K562 (cell line): ENCODE results near the gene FOXP3. TPM values are rescaled to one million over a fixed set of nuclear protein-coding genes. Genes with fewer than 3 reads are reported as not detected.

Source experiments
- ELF2 ChIP-seq: fragments of 250-450 bp; sonication (Bioruptor Pico); IDR thresholded peaks from 2 replicates; pipeline ENCODE4 v1.5.0; 2021; ENCODE audit warnings: mild to moderate bottlenecking
- FOS ChIP-seq: IDR thresholded peaks from 3 replicates; pipeline ENCODE4 v1.6.1; 2011; ENCODE audit not compliant: insufficient read length; ENCODE audit errors: extremely low read depth
- FOXP1 ChIP-seq: sonication (generic); formaldehyde crosslinking; IDR thresholded peaks from 2 replicates; pipeline ENCODE4 v1.8.0; 2022; ENCODE audit warnings: mild to moderate bottlenecking, missing genetic modification reagents
- HMGN3 ChIP-seq: IDR thresholded peaks from 2 replicates; pipeline ENCODE4 v1.6.1; 2011; ENCODE audit warnings: borderline replicate concordance, low read depth, mild to moderate bottlenecking, mixed read lengths, low read length; ENCODE audit not compliant: insufficient read length; ENCODE audit errors: extremely low read depth
- HNRNPL ChIP-seq: fragments of 200-400 bp; formaldehyde crosslinking; IDR thresholded peaks from 2 replicates; pipeline ENCODE4 v1.6.1; 2017; ENCODE audit warnings: low read depth, mild to moderate bottlenecking, low read length
- KAT7 ChIP-seq: sonication (generic); formaldehyde crosslinking; IDR thresholded peaks from 2 replicates; pipeline ENCODE4 v1.8.0; 2022; ENCODE audit warnings: missing genetic modification reagents, mild to moderate bottlenecking, borderline replicate concordance
- KLF10 ChIP-seq: fragments of 250-450 bp; sonication (Bioruptor Pico); IDR thresholded peaks from 2 replicates; pipeline ENCODE4 v1.6.1; 2021; ENCODE audit warnings: matching md5 sums
- LARP7 ChIP-seq: fragments of 450-650 bp; IDR thresholded peaks from 2 replicates; pipeline ENCODE4 v1.6.1; 2016
- MIER1 ChIP-seq: fragments of 450-650 bp; IDR thresholded peaks from 2 replicates; pipeline ENCODE4 v1.6.1; 2016; ENCODE audit warnings: antibody characterized with exemption, mild to moderate bottlenecking, low read depth
- NELFE ChIP-seq: IDR thresholded peaks from 2 replicates; pipeline ENCODE4 v1.6.1; 2011; ENCODE audit warnings: mild to moderate bottlenecking; ENCODE audit not compliant: insufficient read depth, insufficient read length
- NR1H2 ChIP-seq: sonication (generic); formaldehyde crosslinking; IDR thresholded peaks from 2 replicates; pipeline ENCODE4 v1.4.0; 2020; ENCODE audit warnings: mild to moderate bottlenecking, missing genetic modification reagents
- PRMT5 ChIP-seq: sonication (generic); formaldehyde crosslinking; IDR thresholded peaks from 2 replicates; pipeline ENCODE4 v1.5.0; 2020; ENCODE audit warnings: missing genetic modification reagents
- TEAD1 ChIP-seq, 2 experiments: fragments of 450-650 bp in 1 of 2; sonication (generic) in 1 of 2; formaldehyde crosslinking; IDR thresholded peaks; 2 replicates each; pipeline versions ENCODE4 v1.4.0 to v1.8.0; 2020 to 2022; ENCODE audit warnings: mild to moderate bottlenecking in 2 of 2, missing genetic modification reagents in 1 of 2
- ZBTB17 ChIP-seq: fragments of 450-650 bp; formaldehyde crosslinking; IDR thresholded peaks from 2 replicates; pipeline ENCODE4 v1.4.0; 2020; ENCODE audit warnings: mild to moderate bottlenecking
- ZBTB7A ChIP-seq: IDR thresholded peaks from 2 replicates; pipeline ENCODE4 v1.6.1; 2011; ENCODE audit warnings: low read depth, mild to moderate bottlenecking, low read length, moderate library complexity, borderline replicate concordance; ENCODE audit not compliant: control insufficient read depth
- ZNF75A ChIP-seq: fragments of 450-650 bp; formaldehyde crosslinking; IDR thresholded peaks from 2 replicates; pipeline ENCODE4 v1.4.0; 2020; ENCODE audit warnings: mild to moderate bottlenecking
- polyA plus RNA-seq, 8 experiments: library from polyadenylated mRNA; depleted of rRNA in 4 of 8; stranded (reverse) in 5 of 8; unstranded in 3 of 8; fragments of >200 nt; fragmentation: Nextera tagmentation in 2 of 8; fragmentation: Illumina TruSeq in 1 of 8; extraction: Ambion mirVana in 2 of 8; extraction: Trizol in 1 of 8; gene quantifications; 2 replicates each; pipeline versions ENCODE4 v1.2.1 to v1.2.3, GENCODE V29; 2011 to 2014; ENCODE audit warnings: inconsistent platforms in 1 of 8, missing spikeins in 1 of 8
- total RNA-seq, 7 experiments: library from RNA; depleted of rRNA in 6 of 7; stranded (reverse); fragments of >200 nt in 6 of 7; fragmentation: Illumina TruSeq in 2 of 7; extraction: Trizol in 2 of 7; gene quantifications; 2 replicates each; pipeline versions ENCODE4 v1.2.1 to v1.2.3, GENCODE V29; 2011 to 2021; ENCODE audit warnings: low replicate concordance in 1 of 7
- TF ChIP-seq, protein P1 (sequence below): fragments of 250-450 bp; sonication (Bioruptor Pico); IDR thresholded peaks from 2 replicates; pipeline ENCODE4 v1.9.0; 2021; ENCODE audit warnings: mild to moderate bottlenecking, inconsistent platforms
- TF ChIP-seq, protein P2 (sequence below): fragments of 200-800 bp; sonication (Bioruptor generic); IDR thresholded peaks from 2 replicates; pipeline ENCODE4 v1.6.1; 2016; ENCODE audit warnings: missing genetic modification characterization, missing compliant biosample characterization
- TF ChIP-seq, protein P3 (sequence below): fragments of 250-450 bp; sonication (Bioruptor Pico); IDR thresholded peaks from 2 replicates; pipeline ENCODE4 v1.5.0; 2020; ENCODE audit warnings: mild to moderate bottlenecking, borderline replicate concordance

FOXP3 gene
- total and polyA plus RNA-seq, 9 of the 15 experiments (the other 6 are each of a cell fraction or from before 2014, with no cell fraction given): 0.04 to 0.24 (median 0.07) TPM; not detected in 4

DNA sequence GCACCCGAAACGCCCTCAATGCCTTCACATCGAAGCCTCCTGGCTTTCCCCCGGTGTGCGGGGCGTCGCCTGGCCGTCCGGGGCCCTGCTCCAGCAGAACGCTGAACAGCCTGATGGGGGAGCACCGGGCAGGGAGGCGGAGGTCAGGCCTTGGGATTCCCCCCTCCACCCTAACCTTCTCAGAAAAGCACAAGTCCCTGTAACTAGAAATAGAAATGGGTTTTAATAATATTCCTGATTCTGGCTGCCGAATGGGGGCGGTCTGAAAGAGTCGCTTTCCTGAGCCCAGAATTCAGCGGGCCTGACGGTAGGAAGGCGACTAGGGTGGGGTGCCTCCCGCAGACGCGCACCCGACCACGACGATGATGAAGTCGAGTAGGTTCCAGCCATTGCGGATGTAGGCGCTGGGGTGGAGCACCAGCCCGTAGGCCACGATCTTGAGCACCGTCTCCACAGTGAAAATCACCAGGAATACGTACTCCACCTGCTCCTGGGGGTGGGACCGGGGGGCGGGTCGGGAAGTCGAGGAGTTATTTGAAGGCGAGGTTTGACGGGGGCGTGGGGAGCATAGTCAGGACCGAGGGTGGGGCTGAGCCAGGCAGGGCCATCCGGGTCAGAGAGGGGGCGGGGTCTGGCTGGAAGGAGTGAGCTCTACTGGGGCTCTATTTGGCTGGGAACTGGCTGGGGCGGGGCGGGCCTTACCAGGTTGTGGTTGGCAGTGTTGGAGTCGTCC, 33.8 kb downstream of the FOXP3 start (continued):
- TF ChIP-seq, protein P1, sequence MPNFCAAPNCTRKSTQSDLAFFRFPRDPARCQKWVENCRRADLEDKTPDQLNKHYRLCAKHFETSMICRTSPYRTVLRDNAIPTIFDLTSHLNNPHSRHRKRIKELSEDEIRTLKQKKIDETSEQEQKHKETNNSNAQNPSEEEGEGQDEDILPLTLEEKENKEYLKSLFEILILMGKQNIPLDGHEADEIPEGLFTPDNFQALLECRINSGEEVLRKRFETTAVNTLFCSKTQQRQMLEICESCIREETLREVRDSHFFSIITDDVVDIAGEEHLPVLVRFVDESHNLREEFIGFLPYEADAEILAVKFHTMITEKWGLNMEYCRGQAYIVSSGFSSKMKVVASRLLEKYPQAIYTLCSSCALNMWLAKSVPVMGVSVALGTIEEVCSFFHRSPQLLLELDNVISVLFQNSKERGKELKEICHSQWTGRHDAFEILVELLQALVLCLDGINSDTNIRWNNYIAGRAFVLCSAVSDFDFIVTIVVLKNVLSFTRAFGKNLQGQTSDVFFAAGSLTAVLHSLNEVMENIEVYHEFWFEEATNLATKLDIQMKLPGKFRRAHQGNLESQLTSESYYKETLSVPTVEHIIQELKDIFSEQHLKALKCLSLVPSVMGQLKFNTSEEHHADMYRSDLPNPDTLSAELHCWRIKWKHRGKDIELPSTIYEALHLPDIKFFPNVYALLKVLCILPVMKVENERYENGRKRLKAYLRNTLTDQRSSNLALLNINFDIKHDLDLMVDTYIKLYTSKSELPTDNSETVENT (CRISPR knock-in tag): no peak
- TF ChIP-seq FOS (no peak), PRMT5 (CRISPR knock-in tag) (no peak), ELF2 (CRISPR knock-in tag) (no peak), NR1H2 (CRISPR knock-in tag) (no peak), KLF10 (CRISPR knock-in tag) (no peak), KAT7 (CRISPR knock-in tag) (no peak), ZNF75A (no peak), MIER1 (no peak), ZBTB17 (CRISPR knock-in tag) (no peak), HNRNPL (no peak), NELFE (no peak), FOXP1 (no peak), TEAD1 (CRISPR knock-in tag; IDR thresholded peaks at IDR 0.05) (no peak), ZBTB7A (peak; percentile 16; the same call in 1 of the 2 replicates), LARP7 (no peak), HMGN3 (peak; percentile 45)
- TF ChIP-seq, protein P2, sequence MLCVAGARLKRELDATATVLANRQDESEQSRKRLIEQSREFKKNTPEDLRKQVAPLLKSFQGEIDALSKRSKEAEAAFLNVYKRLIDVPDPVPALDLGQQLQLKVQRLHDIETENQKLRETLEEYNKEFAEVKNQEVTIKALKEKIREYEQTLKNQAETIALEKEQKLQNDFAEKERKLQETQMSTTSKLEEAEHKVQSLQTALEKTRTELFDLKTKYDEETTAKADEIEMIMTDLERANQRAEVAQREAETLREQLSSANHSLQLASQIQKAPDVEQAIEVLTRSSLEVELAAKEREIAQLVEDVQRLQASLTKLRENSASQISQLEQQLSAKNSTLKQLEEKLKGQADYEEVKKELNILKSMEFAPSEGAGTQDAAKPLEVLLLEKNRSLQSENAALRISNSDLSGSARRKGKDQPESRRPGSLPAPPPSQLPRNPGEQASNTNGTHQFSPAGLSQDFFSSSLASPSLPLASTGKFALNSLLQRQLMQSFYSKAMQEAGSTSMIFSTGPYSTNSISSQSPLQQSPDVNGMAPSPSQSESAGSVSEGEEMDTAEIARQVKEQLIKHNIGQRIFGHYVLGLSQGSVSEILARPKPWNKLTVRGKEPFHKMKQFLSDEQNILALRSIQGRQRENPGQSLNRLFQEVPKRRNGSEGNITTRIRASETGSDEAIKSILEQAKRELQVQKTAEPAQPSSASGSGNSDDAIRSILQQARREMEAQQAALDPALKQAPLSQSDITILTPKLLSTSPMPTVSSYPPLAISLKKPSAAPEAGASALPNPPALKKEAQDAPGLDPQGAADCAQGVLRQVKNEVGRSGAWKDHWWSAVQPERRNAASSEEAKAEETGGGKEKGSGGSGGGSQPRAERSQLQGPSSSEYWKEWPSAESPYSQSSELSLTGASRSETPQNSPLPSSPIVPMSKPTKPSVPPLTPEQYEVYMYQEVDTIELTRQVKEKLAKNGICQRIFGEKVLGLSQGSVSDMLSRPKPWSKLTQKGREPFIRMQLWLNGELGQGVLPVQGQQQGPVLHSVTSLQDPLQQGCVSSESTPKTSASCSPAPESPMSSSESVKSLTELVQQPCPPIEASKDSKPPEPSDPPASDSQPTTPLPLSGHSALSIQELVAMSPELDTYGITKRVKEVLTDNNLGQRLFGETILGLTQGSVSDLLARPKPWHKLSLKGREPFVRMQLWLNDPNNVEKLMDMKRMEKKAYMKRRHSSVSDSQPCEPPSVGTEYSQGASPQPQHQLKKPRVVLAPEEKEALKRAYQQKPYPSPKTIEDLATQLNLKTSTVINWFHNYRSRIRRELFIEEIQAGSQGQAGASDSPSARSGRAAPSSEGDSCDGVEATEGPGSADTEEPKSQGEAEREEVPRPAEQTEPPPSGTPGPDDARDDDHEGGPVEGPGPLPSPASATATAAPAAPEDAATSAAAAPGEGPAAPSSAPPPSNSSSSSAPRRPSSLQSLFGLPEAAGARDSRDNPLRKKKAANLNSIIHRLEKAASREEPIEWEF (CRISPR knock-in tag): no peak
- TF ChIP-seq, protein P3, sequence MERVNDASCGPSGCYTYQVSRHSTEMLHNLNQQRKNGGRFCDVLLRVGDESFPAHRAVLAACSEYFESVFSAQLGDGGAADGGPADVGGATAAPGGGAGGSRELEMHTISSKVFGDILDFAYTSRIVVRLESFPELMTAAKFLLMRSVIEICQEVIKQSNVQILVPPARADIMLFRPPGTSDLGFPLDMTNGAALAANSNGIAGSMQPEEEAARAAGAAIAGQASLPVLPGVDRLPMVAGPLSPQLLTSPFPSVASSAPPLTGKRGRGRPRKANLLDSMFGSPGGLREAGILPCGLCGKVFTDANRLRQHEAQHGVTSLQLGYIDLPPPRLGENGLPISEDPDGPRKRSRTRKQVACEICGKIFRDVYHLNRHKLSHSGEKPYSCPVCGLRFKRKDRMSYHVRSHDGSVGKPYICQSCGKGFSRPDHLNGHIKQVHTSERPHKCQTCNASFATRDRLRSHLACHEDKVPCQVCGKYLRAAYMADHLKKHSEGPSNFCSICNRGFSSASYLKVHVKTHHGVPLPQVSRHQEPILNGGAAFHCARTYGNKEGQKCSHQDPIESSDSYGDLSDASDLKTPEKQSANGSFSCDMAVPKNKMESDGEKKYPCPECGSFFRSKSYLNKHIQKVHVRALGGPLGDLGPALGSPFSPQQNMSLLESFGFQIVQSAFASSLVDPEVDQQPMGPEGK (CRISPR knock-in tag): no peak
